ENCODE measurements around the gene SH2D4B.
"Not testable (repeated sequence)": the region's sequence is repeated elsewhere in the genome, so short reads cannot be mapped to it uniquely, and the experiment has no call there.

The SH2D4B gene

GRCh38 chr10:80532571-80532970 lies 5.1 kb upstream of the SH2D4B start:
- no peaks in the 10 kb centered on the region for H3K27me3 ChIP-seq (ENCODE audit: insufficient read depth, low read depth, severe bottlenecking)
- H3K9me3 ChIP-seq (ENCODE audit: severe bottlenecking): no peaks in the 10 kb centered on the region
- TF ChIP-seq, protein P1, sequence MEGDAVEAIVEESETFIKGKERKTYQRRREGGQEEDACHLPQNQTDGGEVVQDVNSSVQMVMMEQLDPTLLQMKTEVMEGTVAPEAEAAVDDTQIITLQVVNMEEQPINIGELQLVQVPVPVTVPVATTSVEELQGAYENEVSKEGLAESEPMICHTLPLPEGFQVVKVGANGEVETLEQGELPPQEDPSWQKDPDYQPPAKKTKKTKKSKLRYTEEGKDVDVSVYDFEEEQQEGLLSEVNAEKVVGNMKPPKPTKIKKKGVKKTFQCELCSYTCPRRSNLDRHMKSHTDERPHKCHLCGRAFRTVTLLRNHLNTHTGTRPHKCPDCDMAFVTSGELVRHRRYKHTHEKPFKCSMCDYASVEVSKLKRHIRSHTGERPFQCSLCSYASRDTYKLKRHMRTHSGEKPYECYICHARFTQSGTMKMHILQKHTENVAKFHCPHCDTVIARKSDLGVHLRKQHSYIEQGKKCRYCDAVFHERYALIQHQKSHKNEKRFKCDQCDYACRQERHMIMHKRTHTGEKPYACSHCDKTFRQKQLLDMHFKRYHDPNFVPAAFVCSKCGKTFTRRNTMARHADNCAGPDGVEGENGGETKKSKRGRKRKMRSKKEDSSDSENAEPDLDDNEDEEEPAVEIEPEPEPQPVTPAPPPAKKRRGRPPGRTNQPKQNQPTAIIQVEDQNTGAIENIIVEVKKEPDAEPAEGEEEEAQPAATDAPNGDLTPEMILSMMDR (IDR thresholded peaks at IDR 0.05; ENCODE audit: low read depth, low read length): no peak
- no peak overlapping the region for H3K27ac ChIP-seq
- no peaks in the 10 kb centered on the region for H3K36me3 ChIP-seq
- DNase-seq: no peak
- no peak overlapping the region for H3K4me3 ChIP-seq (ENCODE audit: low read depth, low read length)

GRCh38 chr10:80534059-80534458 lies 3.6 kb upstream of the SH2D4B start:
- DNase-seq; H3K27me3 ChIP-seq (ENCODE audit: insufficient read depth, low read depth, severe bottlenecking); H3K36me3 ChIP-seq; H3K4me3 ChIP-seq (ENCODE audit: low read depth, low read length); H3K9me3 ChIP-seq (ENCODE audit: severe bottlenecking); H3K27ac ChIP-seq: not testable (repeated sequence)

DNA sequence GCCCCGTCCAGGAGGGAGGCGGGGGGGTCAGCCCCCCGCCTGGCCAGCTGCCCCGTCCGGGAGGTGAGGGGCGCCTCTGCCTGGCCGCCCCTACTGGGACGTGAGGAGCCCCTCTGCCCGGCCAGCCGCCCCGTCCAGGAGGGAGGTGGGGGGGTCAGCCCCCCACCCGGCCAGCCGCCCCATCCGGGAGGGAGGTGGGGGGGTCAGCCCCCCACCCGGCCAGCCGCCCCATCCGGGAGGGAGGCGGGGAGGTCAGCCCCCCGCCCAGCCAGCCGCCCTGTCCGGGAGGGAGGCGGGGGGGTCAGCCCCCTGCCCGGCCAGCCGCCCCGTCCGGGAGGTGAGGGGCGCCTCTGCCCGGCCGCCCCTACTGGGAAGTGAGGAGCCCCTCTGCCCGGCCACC lies 3.1 kb upstream of the SH2D4B start:
- H3K36me3 ChIP-seq; H3K27ac ChIP-seq; DNase-seq; H3K27me3 ChIP-seq (ENCODE audit: insufficient read depth, low read depth, severe bottlenecking); H3K9me3 ChIP-seq (ENCODE audit: severe bottlenecking); H3K4me3 ChIP-seq (ENCODE audit: low read depth, low read length): not testable (repeated sequence)

DNA sequence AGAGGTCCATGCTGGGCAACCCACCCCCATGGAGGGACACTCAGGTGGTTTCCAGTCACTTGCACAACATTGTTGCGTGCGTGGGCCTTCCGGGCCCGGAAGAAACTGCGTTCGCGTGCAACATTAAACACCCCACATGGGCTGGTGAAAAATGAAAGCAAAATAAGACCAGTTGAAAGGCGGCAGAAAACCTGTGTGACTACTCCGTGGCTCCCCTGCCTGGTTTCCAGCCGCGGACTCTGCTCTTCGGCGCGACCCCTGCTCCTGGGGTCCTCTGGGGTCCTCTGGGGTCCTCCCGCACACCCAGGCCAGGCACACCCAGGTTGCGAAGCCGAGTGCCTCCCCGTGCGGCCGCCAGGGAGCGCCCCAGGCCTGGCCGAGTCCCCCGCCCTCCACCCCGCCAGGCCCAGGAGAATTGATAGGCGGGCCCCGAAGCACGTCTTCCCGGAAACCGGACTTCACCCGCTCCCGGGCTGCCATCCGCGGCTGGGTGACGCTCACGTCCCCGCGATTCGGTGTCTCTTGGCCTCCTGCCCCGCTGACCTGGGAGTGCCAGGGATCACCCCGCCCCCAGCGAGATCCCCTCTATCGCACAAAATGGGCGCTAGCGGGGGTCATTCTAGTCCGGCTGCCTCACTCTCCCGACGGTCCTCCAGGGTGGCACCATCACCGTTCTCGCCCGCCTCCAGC lies 1.9 kb upstream of the SH2D4B start:
- no peaks in the 10 kb centered on the region for H3K9me3 ChIP-seq (ENCODE audit: severe bottlenecking)
- TF ChIP-seq, protein P1 (IDR thresholded peaks at IDR 0.05; ENCODE audit: low read depth, low read length): no peak
- H3K4me3 ChIP-seq (ENCODE audit: low read depth, low read length): no peak overlapping the region
- DNase-seq: no peak
- no peaks in the 10 kb centered on the region for H3K36me3 ChIP-seq
- no peak overlapping the region for H3K27ac ChIP-seq
- H3K27me3 ChIP-seq (ENCODE audit: insufficient read depth, low read depth, severe bottlenecking): no peaks in the 10 kb centered on the region

DNA sequence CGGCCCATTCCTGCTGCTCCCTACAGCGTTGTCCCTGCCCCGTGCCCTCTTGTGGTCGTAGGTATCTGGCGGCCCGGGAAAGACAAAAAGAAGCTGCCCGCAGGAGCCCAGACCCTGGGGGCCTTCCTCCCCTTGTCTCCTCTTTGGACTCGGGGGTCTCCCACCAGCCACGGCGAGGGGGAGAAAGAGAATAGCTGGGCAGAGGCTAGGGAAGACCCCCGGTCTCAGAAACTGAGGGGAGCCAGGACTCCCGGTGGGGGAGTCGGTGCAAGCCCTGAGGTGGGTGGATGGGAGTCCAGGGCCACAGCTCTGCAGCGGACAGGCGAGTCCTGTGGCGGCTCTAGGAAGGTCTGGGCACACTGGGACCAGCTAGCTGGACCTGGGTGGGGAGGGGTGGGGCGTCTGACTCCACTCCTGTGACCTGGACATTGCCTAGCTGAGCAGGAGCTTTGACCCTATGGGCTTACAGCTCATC lies 1.3 kb upstream of the SH2D4B start:
- TF ChIP-seq, protein P1 (IDR thresholded peaks at IDR 0.05; ENCODE audit: low read depth, low read length): no peak
- no peaks in the 10 kb centered on the region for H3K27me3 ChIP-seq (ENCODE audit: insufficient read depth, low read depth, severe bottlenecking)
- no peaks in the 10 kb centered on the region for H3K9me3 ChIP-seq (ENCODE audit: severe bottlenecking)
- H3K36me3 ChIP-seq: no peaks in the 10 kb centered on the region
- no peak overlapping the region for H3K27ac ChIP-seq
- peak; percentile 4 for DNase-seq
- H3K4me3 ChIP-seq (ENCODE audit: low read depth, low read length): no peak overlapping the region

DNA sequence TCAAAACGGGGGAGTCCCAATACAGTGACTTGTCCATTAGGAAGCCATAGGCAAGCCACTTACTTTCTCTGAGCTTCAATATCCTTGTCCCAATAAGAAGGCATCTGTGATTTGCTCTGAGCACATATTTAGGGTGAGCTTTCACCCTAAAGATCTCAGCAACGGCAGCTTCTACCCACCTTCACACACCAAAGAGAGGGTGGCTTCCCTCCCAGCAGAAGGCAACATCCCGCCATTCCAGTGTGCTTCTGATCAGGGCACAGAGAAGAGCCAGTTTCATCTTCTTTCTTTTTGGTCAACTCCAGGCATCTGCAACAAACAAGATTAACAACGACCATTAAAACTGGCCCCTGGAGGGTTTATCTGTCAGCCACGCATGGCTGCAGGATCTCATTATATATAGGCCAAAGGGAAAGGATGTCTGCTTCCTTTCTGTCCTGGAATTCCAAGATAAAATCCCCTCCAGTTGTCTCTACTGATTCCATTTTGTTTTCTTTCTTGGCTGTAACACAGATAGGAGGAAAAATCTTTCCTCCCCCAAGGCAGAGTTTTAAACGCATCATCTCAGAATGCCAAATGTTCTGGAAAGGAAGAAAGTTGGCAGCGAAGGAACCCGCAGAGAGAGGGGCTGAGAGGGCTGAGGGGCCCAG lies 491 bp upstream of the SH2D4B start:
- Histone ChIP-seq H3K27ac (no peak overlapping the region), H3K27me3 (ENCODE audit: insufficient read depth, low read depth, severe bottlenecking) (no peaks in the 10 kb centered on the region), H3K36me3 (no peaks in the 10 kb centered on the region), H3K4me3 (ENCODE audit: low read depth, low read length) (no peak overlapping the region), H3K9me3 (ENCODE audit: severe bottlenecking) (no peaks in the 10 kb centered on the region)
- TF ChIP-seq, protein P1 (IDR thresholded peaks at IDR 0.05; ENCODE audit: low read depth, low read length): no peak
- DNase-seq: no peak
